HG02938 (cell line): ENCODE data around the gene KCNT2.

ENCODE experiments used
- ATAC-seq: cut with Tn5 transposase; IDR thresholded peaks from one replicate; pipeline ENCODE4 v1.9.1; 2021; ENCODE audit warnings: mild to moderate bottlenecking, moderate library complexity; ENCODE audit not compliant: unreplicated experiment

KCNT2 gene

DNA sequence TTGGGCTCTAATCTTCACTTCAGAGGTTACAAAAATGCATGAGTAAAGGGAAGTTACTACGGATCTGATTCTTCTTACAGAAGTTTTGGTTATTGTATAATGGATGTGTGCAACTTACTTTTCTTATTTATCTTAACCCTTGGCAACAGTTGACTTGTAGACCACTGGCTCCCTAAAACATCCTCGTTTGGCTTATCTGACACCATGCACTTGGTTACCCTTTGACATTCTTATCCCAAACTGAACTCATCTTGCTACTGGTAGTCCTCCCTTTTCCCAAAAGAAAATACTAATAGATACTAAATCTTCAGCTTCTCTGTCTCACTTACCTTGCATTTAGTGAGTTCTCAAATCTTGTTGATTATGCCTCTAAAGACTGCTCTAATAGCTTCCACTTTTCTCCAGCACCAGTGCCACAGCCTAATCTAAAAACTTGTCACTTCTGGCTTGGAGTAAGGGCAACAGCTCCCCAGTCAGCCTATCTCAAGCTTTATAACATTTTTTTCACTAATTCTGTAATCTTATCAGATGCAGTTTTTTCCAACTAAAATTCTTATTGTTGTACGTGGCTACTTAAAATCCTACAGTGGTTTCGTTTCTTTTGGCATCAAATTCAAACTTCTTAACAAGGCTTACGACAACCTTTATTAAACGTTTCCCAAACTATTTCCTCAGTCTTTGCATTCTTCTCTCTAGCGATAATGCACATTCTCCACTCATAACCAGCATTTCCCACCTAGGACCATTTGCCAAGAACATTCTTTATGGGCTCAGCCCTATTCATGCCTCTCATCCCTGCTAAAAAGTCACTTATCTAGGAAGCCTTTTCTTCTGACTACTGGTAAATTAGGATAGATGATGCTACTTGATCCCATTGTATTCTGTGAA lies 204.2 kb downstream of the KCNT2 start:
- no peak for ATAC-seq

DNA sequence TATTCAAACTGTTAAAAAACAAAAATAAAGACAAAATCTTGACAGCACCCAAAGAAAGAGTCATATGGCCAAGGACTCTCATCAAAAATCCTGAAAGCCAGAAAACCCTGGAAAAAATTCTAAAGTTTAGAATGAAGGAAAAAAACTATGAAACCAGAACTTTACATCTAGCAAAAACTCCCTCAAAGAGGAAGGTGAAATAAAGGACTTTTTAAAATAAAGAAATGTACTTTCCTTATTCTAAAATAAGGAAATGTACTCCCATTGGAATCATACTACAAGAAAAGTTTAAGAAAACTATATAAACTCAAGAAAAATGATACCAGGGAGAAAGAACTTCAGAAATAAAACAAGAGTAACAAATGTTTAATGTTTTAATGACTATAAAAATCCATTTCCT lies 206.3 kb downstream of the KCNT2 start:
- no peak for ATAC-seq

DNA sequence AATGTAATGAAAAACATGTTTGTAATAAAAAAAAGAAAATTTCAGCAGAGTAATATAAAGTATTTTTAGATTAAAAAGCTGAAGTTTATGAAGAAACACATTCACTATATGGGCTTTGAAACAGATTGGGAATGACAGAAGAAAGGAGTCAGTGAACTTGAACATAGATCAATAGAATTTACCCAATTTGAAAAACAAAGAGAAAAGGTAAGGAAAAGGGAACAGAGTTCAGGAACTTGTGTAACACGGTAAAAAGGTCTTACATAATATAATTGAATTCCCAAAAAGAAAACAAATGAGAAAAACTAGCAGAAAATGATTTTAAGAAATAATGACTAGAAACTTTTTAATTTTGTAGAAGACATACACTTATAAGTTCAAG lies 206.8 kb downstream of the KCNT2 start:
- no peak for ATAC-seq

DNA sequence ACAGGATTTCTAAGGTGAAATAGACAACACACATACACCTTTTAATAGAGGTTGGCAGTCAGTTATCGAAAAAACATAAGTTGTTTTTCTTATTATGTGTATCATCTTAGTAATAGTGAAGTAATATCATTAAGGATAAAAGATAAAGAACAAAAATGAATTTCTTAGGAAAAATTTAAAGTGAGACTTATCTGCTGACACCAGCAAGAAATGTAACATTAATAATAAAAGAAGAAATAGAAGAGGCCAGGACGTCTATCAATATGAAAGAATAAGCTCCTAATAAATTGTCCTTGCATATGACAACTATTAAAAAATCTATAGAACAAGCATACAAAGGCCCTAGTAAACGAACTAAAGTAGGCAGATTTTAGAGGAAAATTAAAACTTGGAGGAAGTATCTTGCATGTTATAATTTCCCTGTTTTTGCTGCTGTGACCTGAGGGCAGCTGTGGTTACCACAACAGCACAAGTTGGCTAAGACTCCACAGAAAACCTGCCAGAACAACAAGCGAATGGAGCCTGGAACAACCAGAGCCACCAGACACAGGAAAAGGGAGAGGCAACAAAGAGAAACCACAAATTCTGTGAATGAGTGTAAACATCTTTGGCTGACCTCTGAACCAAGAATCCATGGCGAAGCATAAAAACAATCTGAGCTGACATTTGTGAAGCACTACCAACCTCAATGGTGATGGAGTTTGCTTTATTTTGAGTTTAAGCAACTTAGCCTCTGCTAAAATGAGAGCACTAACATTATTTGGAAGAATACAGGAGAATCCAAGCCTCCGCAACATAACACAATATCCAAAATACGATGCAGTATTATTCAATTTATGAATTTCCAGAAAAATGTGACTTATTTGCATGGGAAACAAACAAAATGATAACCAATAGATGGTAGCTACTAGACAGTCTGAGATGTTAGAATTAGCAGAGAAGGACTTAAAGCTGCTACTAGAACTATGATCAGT lies 207.5 kb downstream of the KCNT2 start:
- ATAC-seq, result no peak

DNA sequence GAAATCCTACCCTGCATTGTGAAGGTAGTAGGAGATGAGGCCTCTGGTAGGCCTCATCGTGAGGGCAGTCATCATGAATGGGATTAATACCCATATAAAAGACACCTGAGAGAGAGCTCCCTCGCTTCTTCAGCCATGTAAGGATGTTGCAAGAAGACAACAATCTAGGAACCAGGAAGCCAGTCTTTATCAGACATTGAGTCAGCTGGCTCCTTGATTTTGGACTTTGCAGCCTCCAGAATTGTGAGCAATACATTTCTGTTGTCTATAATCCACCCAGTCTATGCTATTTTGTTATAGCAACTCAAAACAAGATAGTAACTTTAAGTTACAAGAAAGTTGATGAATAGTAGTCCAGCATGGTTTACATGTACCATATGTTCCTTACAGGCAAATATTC lies 208.5 kb downstream of the KCNT2 start:
- ATAC-seq, result no peak

DNA sequence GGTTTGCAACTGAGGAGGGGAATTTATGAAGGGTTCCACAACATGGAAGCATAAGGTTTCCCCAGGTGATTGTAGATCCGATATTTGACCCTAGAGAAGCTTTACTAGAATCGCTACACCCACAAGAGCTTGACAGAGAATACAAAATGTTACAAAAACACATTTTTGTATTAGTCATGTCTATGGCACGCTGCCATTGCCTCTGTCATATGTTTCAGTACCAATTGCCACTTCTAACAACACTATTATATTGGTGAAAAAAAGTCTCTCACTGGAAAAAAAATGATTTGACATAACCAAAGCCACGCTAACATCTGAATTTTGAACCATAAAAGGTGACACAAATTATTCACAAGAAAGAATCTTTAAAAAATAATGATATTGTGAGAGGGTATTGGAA lies 214.5 kb downstream of the KCNT2 start:
- no peak for ATAC-seq

DNA sequence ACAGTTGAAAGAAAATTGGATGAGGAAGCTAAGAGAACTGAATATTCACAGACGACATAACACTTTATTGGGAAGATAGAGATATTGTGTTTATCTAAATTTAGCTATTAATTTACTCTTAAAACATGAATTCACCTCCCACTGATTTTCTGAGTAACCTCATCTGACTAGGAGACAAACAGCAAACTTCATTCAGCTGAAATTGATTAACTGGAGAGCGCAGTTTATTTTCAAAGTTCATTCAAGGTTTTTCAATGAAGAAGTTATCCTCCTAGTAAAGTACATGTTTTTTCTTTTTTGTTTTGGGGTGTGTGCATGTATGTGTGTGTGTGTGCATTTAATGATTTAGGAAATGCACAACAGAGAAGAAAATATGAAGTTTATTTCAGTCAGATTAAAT lies 215.0 kb downstream of the KCNT2 start:
- ATAC-seq, result no peak

DNA sequence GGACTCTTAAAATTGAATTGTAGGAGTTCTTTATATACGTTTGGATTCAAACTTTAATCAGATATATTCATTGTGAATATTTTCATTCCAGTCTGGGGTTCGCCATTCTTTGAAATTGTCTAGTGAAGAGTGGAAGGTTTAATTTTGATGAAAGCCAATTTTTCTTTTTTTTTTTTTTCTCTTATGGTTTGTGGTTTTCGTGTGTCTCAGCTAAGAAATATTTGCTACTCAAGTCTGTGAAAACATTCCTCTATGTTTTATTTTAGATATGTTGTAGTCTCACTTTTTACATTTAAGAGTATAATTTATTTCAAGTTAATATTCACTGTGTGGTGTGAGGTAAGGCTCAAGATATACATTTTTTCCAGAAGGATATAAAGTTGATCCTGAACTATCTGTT lies 220.5 kb downstream of the KCNT2 start:
- ATAC-seq, result no peak

DNA sequence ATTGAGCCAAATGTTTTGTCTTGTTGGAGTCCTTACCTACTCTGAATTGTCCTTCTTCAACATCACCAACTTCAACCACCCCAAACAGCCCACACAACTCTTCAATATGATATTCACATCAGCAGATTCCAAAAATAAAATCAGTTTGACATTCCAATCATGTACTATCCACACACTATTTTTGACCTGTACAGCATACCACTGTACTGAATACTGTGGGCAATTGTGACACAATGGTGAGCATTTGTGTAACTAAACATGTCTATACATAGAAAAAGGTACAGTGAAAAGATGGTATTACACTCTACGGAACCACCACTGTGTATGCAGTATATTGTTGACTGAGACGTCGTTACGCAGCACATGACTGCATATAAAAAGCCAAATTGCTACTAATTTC lies 223.1 kb downstream of the KCNT2 start:
- ATAC-seq, result no peak

DNA sequence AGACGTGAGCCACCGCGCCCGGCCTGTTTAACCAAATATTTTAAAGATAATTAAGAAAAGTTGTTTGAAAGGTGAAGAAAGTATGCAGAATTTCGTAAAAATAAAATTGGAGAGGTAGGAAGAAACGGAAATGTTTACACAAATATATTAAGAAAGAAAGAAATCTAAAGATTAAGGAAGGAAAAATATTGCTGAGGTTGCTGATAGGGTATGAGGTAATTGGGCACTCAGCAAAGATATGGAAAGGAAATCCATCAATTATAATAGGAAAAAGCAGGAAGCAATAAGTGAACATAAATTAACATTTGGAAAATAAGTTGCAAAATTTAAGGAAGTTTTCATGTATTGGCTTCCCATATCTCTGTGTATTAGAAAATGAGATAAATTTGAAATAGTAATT lies 225.9 kb downstream of the KCNT2 start:
- no peak for ATAC-seq

DNA sequence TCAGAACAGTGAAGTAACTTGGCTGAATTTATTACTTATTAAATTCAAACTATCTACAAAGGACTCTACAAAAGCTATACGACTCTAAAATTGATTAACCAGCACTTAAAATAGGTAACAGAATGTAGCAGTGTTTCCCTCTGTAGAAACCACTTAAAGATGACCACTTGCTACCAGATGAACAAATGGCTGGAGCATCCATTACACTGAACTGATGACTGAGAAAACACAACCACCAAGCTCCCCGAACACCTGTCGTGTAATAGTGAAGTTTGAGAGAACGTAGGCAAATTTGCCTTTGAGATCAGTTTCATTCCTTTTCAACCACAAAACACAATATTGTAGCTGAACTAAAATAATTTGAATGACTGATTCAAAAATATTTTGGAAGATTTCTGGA lies 226.7 kb downstream of the KCNT2 start:
- ATAC-seq, result no peak

DNA sequence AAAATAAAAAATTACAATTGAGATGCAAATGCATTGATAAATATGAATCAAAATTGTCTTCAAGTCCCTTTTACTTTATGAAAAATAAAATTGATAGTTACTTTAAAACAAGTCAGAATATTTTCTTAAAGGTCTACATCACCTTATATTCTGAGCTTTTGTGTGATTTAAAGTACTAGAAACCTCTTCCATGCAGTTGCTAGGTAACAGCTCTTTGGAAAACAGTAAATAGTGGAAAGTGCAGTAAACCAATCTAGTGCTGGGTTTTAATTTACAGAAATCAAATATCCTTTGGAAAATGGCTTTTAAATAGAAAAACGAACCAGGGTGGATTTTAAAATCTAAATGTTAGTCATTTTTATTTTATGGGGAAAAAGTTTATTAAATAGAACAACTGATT lies 227.9 kb downstream of the KCNT2 start:
- no peak for ATAC-seq

DNA sequence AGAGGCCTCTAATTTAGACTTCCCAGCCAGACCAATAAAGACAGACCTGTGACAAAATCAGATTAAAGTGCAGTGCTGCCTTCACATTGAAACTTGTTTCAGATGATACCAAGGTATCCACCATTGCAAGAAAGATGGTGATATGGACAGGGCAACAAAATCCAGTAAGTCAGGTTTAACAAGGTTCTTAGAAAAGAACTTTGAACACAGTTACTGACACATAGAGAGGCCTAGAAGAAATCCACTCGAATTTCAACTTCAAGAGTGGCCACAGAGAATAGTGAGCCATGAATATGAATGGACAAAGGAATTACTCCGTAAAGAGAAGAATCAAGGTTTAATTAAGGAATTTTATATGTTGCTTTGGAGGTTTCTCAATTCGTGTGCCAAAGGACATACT lies 230.4 kb downstream of the KCNT2 start:
- ATAC-seq, result no peak

DNA sequence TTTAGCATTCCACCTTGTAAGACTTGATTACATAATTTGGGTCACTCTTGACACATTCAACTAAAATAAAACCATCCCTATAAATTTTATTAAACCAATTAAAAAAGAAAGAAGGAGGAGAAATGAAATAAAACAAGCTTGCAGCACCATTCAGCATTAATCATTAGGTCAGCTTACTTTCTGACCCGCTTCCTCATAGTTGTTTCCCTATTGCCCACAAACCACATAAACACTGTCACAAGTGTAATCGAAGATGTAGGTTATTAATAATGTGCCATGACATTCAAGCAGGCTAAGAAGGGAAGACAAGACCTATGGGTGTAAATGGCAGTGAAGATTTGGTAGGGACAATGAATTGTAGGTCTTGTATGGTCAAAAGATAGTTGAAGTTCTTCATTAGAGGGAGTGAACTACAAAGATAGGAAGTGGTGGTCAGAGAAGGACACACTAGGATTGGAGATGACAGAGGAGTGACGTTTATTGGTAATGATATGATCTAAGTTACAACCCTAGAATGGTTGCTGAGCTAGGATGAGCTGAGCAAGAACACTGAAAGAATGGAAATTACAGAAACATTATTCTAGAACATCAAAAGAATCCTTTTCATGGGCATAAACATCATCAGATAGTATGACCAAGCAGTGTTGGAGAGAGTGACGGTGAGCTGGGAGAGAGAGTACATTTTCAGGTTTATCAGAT lies 231.5 kb downstream of the KCNT2 start:
- ATAC-seq, result no peak

DNA sequence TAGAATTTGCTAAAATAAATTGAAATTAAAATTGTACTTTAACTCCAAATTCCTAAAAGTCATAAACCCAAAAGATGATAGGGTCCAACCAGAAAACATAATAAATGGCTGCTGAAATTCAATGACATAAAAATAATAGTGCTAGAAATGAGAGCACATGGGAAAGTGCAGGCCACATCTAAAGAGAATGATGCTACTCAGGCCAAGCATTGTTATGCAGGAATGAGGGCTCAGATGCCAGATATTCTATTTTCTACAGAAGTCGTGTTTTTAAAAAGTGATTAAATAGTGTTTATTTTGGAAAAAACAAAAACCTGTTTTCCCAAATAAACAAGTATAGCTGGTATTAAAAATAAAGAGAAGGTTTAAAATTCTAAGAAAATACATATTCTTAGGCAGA lies 234.4 kb downstream of the KCNT2 start:
- ATAC-seq, result no peak

DNA sequence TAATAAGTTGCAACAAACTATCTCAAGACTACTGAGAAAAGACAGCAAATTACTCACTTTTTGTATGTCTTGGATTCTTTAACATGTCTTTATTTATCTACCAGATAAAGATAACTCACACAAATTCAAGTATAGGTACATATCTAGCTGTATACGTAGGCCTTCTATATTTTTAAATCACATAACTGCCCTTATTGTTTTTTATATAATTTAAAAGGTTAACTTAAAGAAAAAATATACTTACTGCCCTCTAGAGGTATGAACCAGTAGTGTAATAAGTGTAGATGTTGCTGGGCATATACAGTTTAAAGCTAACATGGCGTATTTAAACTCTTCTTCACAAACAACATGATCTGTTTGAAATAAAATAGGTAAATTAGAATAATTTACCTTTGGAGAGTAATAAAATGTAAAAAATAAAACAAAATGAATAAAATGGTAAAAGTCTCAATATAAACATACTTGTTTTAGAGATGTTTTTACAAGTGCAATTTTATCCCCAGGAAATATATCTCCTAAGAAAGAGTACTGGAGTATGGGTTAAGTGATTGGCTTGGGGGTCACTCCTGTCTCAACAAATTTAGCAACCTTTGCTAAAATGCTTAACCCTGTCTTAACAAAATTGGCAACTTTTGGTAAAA lies 235.2 kb downstream of the KCNT2 start:
- peak; percentile 85 for ATAC-seq

DNA sequence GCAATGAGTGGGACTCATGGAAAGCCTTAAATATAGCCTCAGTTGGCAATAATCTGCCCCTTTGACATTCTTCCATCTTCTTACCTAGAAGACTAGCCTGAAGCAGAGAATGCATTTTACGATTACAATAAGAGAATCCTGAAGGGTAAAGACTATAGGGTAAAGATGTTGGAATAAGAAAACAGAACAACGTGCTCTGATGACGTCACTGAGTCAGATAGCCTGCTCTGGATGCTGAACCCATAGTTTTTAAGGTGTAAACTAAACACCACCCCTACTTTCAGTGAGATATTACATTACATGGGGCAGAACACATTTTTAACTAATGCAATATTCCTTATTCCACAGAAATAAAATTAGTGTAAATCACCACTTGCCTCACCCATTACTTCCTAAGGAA lies 240.4 kb downstream of the KCNT2 start:
- ATAC-seq, result no peak

DNA sequence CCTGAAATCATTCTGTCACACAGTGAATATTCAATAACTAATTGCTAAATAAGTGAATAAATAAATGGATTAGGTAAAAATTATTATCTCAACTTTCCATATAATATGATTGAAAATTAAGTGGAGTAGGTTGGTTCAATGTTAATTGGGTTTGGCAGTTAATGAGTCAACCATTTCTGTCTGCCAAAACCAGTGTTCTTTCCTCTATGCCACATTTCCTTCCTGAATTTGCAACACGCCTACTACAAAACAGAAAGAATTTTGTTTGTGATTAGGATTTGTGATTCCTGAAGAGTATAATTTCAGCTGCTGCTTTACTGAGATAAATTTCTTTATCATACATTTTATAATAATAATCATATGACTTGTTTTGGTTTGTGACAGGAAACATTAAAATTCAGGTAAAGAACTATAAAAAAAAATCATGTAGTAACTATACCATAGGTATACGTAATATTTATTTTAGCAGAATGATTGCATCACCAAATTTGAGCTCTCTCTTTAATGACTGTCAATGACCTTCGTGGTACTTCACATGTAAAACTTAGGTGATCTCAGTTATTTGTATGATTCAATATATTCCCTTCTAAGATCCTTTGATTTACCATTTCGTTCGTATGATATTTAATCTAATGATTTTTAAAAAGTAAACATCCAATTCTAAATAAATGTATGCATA lies 241.3 kb downstream of the KCNT2 start:
- ATAC-seq, result no peak

DNA sequence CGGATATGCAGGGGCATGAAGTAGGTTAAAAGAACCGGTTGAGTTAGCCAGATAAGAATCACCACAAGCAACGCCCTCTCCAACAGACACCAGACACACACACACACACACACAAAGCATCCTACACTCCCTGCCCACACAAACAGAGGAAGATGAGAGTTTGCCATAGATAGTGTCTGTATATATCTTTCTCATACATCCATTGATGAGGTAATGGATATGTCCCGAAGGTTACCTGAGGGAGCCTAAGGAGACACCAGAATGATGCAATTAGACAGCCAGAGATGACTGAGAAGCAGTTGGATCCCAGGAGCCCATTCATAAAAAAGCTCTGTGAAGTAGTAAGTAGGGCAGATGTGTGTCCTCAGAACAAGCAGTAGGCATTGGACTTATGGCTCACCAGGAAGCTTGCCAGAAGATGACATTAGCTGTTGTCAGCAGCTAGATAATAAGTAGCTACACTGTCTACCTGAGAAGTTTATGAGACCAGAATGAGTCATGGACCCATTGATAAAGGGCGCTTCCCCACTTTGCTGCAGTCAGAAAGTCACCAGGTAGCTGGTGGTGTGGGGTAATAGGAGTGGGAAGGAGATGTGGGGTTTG lies 247.0 kb downstream of the KCNT2 start:
- ATAC-seq, result peak; percentile 50

DNA sequence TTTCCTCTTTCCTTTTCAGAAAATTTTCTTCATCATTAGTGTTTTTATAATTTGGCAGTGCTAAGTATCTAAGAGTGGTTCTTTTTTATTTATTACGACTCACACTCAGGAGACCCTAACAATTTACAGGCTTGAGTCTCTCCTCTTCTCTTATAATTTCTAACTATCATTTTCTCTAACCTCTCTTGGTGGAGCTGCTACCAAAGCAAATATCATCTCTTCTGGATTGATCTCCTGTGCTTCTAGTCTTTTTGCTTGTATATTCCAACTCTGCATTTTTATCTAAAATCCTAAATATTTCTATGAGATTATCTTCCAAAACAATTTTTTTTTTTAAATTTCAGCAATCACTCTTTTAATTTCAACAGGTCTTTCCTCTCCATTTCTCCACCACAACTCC lies 250.3 kb downstream of the KCNT2 start:
- no peak for ATAC-seq
